ENCODE results near the gene TMEM18.
"Not testable (repeated sequence)": the region's sequence is repeated elsewhere in the genome, so short reads cannot be mapped to it uniquely, and the experiment has no call there.

The TMEM18 gene

GRCh38 chr2:677056-677958, at the start of gene TMEM18:
Gene TMEM18, minus strand, starts transcription at chr2:677406. Its CDS starts 61 bp downstream, at chr2:677345.
- DNase-seq: peak; percentile 91

GRCh38 chr2:726169-726568, 49.0 kb upstream of the TMEM18 start:
- no peak for DNase-seq

- no peak for DNase-seq
Observed at GRCh38 chr2:725468-725867, 48.3 kb upstream of the TMEM18 start.

- no peak for DNase-seq
Observed at GRCh38 chr2:723761-724160, 46.6 kb upstream of the TMEM18 start.

- no peak for DNase-seq
Observed at GRCh38 chr2:720842-721241, 43.6 kb upstream of the TMEM18 start.

GRCh38 chr2:719734-720133, 42.5 kb upstream of the TMEM18 start:
- no peak for DNase-seq

- DNase-seq: no peak
Observed at GRCh38 chr2:719191-719590, 42.0 kb upstream of the TMEM18 start.

GRCh38 chr2:717661-718060, 40.5 kb upstream of the TMEM18 start:
- DNase-seq: no peak

GRCh38 chr2:715854-716560, 38.8 kb upstream of the TMEM18 start:
- no peak for DNase-seq

- no peak for DNase-seq
Observed at GRCh38 chr2:715038-715437, 37.8 kb upstream of the TMEM18 start.

- peak; percentile 42 for DNase-seq
Observed at GRCh38 chr2:714005-714741, 37.0 kb upstream of the TMEM18 start.

- no peak for DNase-seq
Observed at GRCh38 chr2:710867-711665, 33.9 kb upstream of the TMEM18 start.

- DNase-seq: no peak
Observed at GRCh38 chr2:709138-709765, 32.0 kb upstream of the TMEM18 start.

GRCh38 chr2:708667-709066, 31.5 kb upstream of the TMEM18 start:
- no peak for DNase-seq

- peak; percentile 24 for DNase-seq
Observed at GRCh38 chr2:705971-706511, 28.8 kb upstream of the TMEM18 start.

GRCh38 chr2:702765-703164, 25.6 kb upstream of the TMEM18 start:
- not testable (repeated sequence) for DNase-seq

- no peak for DNase-seq
Observed at GRCh38 chr2:696999-697627, 19.9 kb upstream of the TMEM18 start.

- no peak for DNase-seq
Observed at GRCh38 chr2:696463-696862, 19.3 kb upstream of the TMEM18 start.

- DNase-seq: no peak
Observed at GRCh38 chr2:694906-695510, 17.8 kb upstream of the TMEM18 start.

- no peak for DNase-seq
Observed at GRCh38 chr2:694174-694573, 17.0 kb upstream of the TMEM18 start.

GRCh38 chr2:693606-694005, 16.4 kb upstream of the TMEM18 start:
- DNase-seq: no peak
